HG02884 (cell line): Measurements from ENCODE around the gene CTNNBIP1.

Experiments
- ATAC-seq: cut with Tn5 transposase; IDR thresholded peaks from one replicate; pipeline ENCODE4 v1.9.1; 2021; ENCODE audit warnings: mild to moderate bottlenecking, moderate library complexity; ENCODE audit not compliant: unreplicated experiment

The CTNNBIP1 gene

GRCh38 chr1:9858293-9859035 lies 51.6 kb downstream of the CTNNBIP1 start:
- no peak for ATAC-seq

- ATAC-seq, result no peak
Measured at GRCh38 chr1:9855186-9855585, 54.9 kb downstream of the CTNNBIP1 start.

- no peak for ATAC-seq
Measured at GRCh38 chr1:9853249-9853595, 56.8 kb downstream of the CTNNBIP1 start.

- ATAC-seq, result no peak
Measured at GRCh38 chr1:9852410-9853248, 57.4 kb downstream of the CTNNBIP1 start.

- ATAC-seq, result no peak
Measured at GRCh38 chr1:9852004-9852403, 58.1 kb downstream of the CTNNBIP1 start.

- no peak for ATAC-seq
Measured at GRCh38 chr1:9850442-9851162, 59.5 kb downstream of the CTNNBIP1 start.

GRCh38 chr1:9849691-9850441 lies 60.2 kb downstream of the CTNNBIP1 start:
- no peak for ATAC-seq

- ATAC-seq, result no peak
Measured at GRCh38 chr1:9848022-9848421, 62.0 kb downstream of the CTNNBIP1 start.

- ATAC-seq, result no peak
Measured at GRCh38 chr1:9847269-9847668, 62.8 kb downstream of the CTNNBIP1 start.

GRCh38 chr1:9846611-9847171 lies 63.4 kb downstream of the CTNNBIP1 start:
- ATAC-seq, result no peak

GRCh38 chr1:9845914-9846313 lies 64.2 kb downstream of the CTNNBIP1 start:
- no peak for ATAC-seq

GRCh38 chr1:9844756-9845155 lies 65.3 kb downstream of the CTNNBIP1 start:
- ATAC-seq, result no peak

GRCh38 chr1:9844106-9844505 lies 66.0 kb downstream of the CTNNBIP1 start:
- ATAC-seq, result no peak

GRCh38 chr1:9843576-9843945 lies 66.5 kb downstream of the CTNNBIP1 start:
- ATAC-seq, result no peak

- ATAC-seq, result no peak
Measured at GRCh38 chr1:9842781-9843575, 67.1 kb downstream of the CTNNBIP1 start.

GRCh38 chr1:9842073-9842711 lies 67.9 kb downstream of the CTNNBIP1 start:
- no peak for ATAC-seq

- ATAC-seq, result no peak
Measured at GRCh38 chr1:9841460-9841859, 68.6 kb downstream of the CTNNBIP1 start.

GRCh38 chr1:9840176-9840575 lies 69.9 kb downstream of the CTNNBIP1 start:
- ATAC-seq, result no peak

- ATAC-seq, result no peak
Measured at GRCh38 chr1:9838946-9839345, 71.1 kb downstream of the CTNNBIP1 start.

- no peak for ATAC-seq
Measured at GRCh38 chr1:9836632-9836960, 73.5 kb downstream of the CTNNBIP1 start.
